GM12874 (cell line): ENCODE results near the gene EGFR.

ENCODE experiments used
- CTCF ChIP-seq: IDR thresholded peaks from 2 replicates; pipeline ENCODE4 v1.5.1; 2011; ENCODE audit warnings: low read depth, mild to moderate bottlenecking, control low read depth, low read length, moderate library complexity; ENCODE audit not compliant: insufficient read depth

The EGFR gene

GRCh38 chr7:55018361-55019190 is at the start of gene EGFR:
EGFR (plus strand) TSS chr7:55019017; CDS start chr7:55019278, 261 bp downstream.
- TF ChIP-seq CTCF, result no peak

GRCh38 chr7:54969208-54969967 is 49.4 kb upstream of the EGFR start:
- TF ChIP-seq CTCF, result no peak

GRCh38 chr7:54972733-54973294 is 46.0 kb upstream of the EGFR start:
- no peak for TF ChIP-seq CTCF

- no peak for TF ChIP-seq CTCF
Measured at GRCh38 chr7:54978364-54979116, 40.3 kb upstream of the EGFR start.

GRCh38 chr7:54980521-54980920 is 38.3 kb upstream of the EGFR start:
- no peak for TF ChIP-seq CTCF

GRCh38 chr7:54981913-54982312 is 36.9 kb upstream of the EGFR start:
- no peak for TF ChIP-seq CTCF
